ENCODE measurements around the gene AHNAK. TPM values are rescaled to one million over a fixed set of nuclear protein-coding genes. Genes with fewer than 3 reads are reported as not detected.
A peak's percentile ranks its signal among the peaks of the same experiment; 100 is the strongest.

AHNAK gene
- total RNA-seq, 1 donor from 2014 or later, result 302 TPM

DNA sequence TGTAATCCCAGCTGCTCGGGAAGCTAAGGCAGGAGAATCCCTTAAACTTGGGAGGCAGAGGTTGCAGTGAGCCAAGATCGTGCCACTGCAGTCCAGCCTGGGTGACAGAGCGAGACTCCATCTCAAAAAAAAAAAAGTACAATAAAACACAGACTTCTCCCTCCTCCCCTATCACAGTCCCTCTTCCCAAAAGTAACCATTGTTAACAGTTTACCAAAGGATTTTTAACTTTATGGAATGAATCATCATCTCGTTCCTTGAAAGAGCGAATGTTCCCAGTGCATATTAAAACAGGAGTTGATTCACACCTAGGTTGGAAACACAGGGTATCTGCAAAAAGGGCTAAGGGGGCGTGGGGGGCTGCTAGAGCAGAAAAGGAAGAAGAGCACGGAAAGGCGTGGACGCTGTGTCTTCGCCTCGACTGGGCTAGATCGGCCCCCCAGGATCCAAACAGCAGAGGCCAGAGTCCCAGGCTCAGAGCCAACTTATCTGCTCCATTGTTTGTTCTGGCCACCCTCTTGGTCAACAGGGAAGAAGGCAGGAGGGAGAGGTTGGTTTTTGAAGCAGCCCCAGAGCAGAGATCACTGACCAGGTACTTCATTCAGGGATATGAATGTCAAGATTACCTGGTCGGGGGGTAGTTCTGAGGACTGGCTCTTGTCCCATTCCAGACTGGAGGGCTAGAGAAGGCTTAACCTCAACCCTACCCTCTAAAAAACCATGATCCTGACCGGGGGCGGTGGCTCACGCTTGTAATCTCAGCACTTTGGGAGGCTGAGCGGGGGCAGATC is 2.1 kb upstream of the AHNAK start:
- DNase-seq (ENCODE audit: extremely low spot score, unreplicated experiment), result no peak
- Mint-ChIP-seq H3K9me3 (no peaks in the 10 kb centered on the region), H3K36me3 (no peaks in the 10 kb centered on the region), H3K27me3 (no peaks in the 10 kb centered on the region), H3K4me3 (peak overlapping the region; percentile 92), H3K27ac (no peak overlapping the region), H3K4me1 (ENCODE audit: unreplicated experiment) (peaks cover 41% of the 10 kb centered on the region)
- TF ChIP-seq, protein P1, sequence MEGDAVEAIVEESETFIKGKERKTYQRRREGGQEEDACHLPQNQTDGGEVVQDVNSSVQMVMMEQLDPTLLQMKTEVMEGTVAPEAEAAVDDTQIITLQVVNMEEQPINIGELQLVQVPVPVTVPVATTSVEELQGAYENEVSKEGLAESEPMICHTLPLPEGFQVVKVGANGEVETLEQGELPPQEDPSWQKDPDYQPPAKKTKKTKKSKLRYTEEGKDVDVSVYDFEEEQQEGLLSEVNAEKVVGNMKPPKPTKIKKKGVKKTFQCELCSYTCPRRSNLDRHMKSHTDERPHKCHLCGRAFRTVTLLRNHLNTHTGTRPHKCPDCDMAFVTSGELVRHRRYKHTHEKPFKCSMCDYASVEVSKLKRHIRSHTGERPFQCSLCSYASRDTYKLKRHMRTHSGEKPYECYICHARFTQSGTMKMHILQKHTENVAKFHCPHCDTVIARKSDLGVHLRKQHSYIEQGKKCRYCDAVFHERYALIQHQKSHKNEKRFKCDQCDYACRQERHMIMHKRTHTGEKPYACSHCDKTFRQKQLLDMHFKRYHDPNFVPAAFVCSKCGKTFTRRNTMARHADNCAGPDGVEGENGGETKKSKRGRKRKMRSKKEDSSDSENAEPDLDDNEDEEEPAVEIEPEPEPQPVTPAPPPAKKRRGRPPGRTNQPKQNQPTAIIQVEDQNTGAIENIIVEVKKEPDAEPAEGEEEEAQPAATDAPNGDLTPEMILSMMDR (conservative IDR thresholded peaks at IDR 0.05), result no peak

DNA sequence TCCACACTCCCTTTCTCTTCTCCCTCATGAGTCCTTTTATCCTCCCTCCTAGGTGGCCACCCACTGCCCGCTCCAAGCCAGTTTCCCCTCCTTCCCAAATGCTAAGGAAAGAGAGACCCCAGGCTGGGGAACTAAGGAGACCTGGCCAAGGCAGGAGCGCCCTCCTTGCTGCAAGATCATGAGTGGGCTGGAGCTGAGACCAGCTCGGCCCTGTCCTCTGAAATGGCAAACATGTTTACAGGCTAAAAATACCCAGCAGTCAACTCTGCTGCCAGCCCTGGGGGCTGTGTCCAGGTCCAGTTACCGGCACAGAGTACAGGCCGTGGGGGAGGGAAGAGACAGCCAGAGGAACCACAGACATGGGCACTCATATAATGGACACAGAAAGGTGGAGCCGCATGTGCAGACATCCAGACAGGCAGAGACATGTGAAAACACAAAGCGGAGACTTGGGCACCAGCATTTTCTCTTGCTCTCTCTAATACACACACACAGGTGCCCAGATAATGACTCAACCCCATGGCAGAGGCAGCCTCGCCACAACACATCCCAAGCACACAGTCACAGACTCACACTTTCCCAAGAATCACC is 1.2 kb upstream of the AHNAK start:
- peaks cover 36% of the 10 kb centered on the region for H3K4me1 Mint-ChIP-seq (ENCODE audit: unreplicated experiment)
- TF ChIP-seq, protein P1 (conservative IDR thresholded peaks at IDR 0.05), result no peak
- no peaks in the 10 kb centered on the region for H3K36me3 Mint-ChIP-seq
- H3K27me3 Mint-ChIP-seq, result no peaks in the 10 kb centered on the region
- H3K9me3 Mint-ChIP-seq, result no peaks in the 10 kb centered on the region
- DNase-seq (ENCODE audit: extremely low spot score, unreplicated experiment), result no peak
- H3K4me3 Mint-ChIP-seq, result peak overlapping the region; percentile 92
- H3K27ac Mint-ChIP-seq, result peak overlapping the region; percentile 94

DNA sequence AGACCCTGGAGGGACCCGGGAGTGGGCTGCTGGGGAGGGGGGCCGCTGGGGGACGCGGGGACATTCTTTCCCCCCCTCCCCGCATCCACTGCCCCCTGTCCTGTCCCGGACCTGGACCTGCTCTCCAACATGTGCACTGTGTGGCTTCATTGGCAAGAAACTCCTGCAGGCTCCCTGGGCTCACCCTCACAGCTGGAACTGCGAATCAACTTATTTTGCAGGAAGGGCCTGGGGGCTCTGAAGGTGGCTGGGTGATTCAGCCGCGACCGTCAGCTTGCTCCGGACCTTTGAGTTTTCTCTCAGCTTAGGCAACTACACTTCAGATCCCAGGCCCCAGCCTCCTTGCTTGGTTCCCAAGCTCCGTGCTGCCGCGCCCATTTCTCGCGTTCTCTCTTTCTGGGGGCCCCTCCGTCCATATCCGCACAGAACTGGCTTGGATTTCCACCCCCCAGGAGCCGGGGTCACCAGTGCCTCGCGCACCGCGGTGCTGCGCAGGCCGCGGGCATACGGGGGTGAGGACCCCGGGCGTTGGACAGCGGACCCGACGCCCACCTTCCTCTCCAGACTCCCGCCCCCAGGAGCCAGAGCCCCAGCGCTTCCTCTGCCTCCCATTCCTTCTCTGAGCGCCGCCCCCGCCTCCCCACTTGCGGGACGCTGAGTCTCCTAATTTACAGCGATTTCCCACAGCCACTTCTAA is 471 bp upstream of the AHNAK start:
- TF ChIP-seq, protein P1 (conservative IDR thresholded peaks at IDR 0.05), result no peak
- DNase-seq (ENCODE audit: extremely low spot score, unreplicated experiment), result peak; percentile 69
- Mint-ChIP-seq H3K4me1 (ENCODE audit: unreplicated experiment) (peaks cover 34% of the 10 kb centered on the region), H3K9me3 (no peaks in the 10 kb centered on the region), H3K36me3 (no peaks in the 10 kb centered on the region), H3K4me3 (peak overlapping the region; percentile 92), H3K27me3 (no peaks in the 10 kb centered on the region), H3K27ac (peak overlapping the region; percentile 94)

DNA sequence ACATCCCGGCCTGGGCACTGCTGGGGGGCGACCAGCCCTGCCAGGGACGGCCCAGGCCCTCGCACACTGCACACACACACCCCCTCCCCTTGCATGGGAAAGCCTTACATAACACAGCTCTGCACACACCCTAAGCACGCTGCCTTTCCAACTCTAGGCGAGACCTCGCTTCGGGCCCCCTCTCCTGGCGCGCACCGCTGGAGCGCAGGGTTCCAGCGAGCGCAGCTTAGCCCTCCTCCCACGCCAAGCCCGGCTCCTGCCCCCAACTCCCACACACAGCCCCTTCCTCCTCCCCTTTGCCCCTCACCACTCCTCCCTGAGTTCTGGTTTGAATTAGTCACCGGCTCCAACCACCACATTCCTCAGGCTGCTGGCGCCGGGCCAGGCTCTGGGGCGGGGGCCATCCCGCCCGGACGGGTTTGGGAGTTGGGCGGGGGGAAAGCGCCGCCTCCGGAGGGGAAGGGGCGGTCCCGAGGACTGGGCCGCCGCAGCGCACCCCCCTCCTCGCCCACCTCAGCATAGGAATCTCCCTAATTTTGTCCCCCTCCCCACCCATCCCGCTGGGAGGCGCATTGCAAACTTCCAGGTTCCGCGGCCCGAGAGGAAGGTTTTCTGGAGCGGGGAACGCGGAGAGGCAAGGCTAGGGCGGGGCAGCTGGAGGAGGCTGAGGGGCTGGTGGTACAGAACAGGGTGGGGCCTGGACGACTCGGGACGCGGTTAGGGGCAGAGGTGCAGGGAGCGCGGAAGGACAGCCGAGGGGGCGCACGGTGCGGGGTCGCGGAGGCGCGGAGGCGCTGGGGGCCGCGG is 966 bp downstream of the AHNAK start:
- Mint-ChIP-seq H3K27me3 (no peaks in the 10 kb centered on the region), H3K4me3 (peak overlapping the region; percentile 97), H3K27ac (peak overlapping the region; percentile 97), H3K9me3 (no peaks in the 10 kb centered on the region), H3K4me1 (ENCODE audit: unreplicated experiment) (peaks cover 41% of the 10 kb centered on the region), H3K36me3 (no peaks in the 10 kb centered on the region)
- DNase-seq (ENCODE audit: extremely low spot score, unreplicated experiment), result peak; percentile 95
- TF ChIP-seq, protein P1 (conservative IDR thresholded peaks at IDR 0.05), result peak; percentile 13
